Testis (tissue), 2 donors: Measurements from ENCODE around the gene CPNE6.

Source experiments
- CTCF ChIP-seq, 3 experiments: fragments of 450-650 bp in 2 of 3; fragments of 200-600 bp in 1 of 3; sonication (generic) in 1 of 3; IDR thresholded peaks; one replicate each; pipeline ENCODE4 v1.5.1; 2016 to 2019; ENCODE audit warnings: antibody characterized with exemption in 3 of 3, mild to moderate bottlenecking in 2 of 3, moderate library complexity in 1 of 3
- POLR2A ChIP-seq: fragments of 450-650 bp; IDR thresholded peaks from one replicate; pipeline ENCODE4 v1.6.1; 2017; ENCODE audit warnings: antibody characterized with exemption, mild to moderate bottlenecking, moderate library complexity

DNA sequence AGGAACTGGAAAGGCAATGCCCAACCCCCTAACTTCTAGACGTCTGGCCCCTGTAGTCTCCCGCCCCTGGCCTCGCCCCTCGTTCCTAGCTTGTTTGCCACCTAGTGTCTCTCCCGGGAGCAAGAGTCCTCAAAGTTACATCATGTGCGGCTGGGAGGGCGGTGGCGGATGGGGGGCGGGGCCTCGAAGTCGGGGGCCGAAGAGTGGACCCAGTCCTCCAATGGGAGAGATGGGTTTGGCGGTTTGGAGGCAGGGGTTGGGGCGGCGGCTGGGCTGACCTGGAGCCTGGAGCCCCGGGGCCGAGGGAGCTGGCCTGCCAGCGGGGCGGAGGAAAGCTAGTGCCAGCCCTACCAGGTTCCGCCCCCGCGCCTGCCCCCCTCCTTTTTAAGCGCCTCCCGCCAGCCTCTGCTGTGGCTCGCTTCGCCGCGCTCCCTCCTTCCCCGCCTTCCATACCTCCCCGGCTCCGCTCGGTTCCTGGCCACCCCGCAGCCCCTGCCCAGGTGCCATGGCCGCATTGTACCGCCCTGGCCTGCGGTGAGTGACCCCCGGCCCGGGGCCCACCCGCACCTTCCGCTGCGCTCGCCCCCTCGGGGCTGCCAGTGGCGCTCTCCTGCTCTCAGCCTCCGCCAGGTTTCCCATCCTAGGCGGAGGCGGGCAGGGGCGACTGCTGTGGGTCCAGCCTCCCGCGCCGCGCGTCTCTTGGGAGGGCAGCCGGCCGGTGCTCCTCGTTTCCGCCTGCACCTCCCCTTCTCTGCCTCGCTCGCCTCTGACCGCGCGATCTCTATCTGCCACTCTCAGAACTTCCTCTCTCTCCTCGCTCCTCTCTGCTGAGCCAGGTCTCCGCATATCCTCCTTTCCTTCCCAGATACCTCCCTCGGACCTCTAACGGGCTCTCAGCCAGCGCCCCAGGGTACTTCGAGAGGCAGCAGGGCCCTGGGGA lies 22.8 kb downstream of the CPNE6 start, which contains the start of gene PCK2:
- TF ChIP-seq POLR2A (no peak), CTCF (IDR thresholded peaks at IDR 0.05) (no peak)
